HUDEP-2 (cell line): Measurements from ENCODE around the gene TNFRSF14.
A peak's percentile ranks its signal among the peaks of the same experiment; 100 is the strongest.

Experiments used
- DNase-seq, 76 experiments: peaks; one replicate each; lab custom pipeline; 2025; ENCODE audit not compliant: unreplicated experiment in 76 of 76; lab: John Stamatoyannopoulos, UW

Gene TNFRSF14

DNA sequence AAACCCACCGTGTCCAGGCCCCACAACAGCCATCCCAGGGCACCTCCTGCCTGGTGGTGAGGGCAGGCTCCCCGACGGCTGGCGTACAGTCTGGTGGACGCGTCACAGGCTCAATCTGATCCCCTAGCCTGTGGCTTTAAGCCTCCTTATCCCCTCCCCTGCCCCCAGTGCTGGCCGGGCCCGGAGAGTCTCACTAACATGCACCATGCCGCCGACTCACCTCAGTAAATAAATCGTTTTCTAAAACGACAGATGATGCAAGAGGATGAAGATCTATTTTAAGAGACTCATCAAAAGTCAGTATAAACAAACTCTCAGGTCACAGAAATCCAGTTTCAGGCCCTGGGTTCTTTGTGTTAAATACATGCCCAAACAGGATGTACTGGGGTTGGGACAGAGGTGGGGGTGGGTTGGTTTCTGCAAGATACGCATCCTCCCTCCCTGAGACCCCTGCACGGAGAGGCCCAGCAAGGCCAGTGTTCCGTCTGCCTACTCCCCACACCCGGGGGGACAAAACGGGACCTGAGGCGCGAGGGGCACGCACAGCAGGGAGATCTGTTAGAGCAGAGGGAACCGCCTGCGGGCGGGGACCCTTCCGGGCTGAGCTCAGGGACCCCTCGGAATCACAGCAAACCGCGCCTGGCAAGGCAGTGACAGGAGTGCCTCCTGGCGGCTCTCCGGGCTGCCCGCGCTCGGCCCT, 32.8 kb upstream of the TNFRSF14 start:
- DNase-seq: no peak

DNA sequence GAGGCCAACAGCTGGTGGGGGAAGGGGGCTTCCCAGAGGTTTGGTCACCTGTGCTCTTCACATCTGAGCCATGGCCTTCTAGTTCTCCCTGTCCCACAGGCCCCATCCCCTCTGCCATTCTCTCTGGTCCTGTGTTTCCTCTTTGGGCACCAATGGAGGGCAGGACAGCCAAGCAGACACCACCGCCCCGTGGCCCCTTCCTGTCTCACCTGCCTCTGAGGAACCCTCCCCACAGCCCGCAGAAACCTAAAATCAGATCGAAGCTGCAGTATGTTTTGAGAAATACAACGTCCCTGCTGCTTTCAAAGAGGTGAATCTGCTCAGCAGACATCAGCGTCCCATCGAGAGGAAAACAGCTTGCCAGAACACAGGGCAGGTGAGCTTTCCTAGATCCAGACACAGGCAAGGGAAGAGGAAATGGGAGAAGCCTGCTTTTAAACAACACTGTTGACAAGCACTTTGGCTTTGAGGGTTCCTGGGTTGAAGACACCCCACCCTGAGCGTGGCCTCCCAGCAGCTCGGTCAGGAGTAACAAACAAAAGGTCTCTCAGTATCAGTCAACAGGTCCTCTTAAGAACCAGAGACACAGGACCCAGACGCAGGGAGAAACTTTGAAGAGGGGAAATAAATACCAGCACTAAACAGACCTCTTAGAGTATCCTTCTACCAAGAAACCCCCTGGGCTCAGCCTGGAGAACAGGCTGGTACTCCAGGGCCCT, 32.1 kb upstream of the TNFRSF14 start:
- no peak for DNase-seq

DNA sequence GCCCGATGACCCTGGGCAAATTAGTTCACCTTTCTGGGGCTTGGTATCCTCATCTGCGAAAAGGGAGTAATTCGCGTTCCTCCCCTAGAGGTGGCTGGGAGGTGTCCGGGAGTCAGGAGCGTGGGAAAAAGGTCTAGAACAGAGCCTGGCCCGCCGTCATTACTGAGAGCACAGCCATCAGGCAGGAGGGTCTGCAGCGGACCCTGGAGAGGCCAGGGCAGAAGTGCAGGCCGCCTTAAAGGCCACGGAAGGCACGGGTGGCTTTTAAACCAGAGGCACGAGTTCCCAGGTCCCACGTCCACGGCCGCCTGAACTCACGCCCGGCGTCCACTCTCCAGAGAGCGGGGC, 30.6 kb upstream of the TNFRSF14 start:
- no peak for DNase-seq

DNA sequence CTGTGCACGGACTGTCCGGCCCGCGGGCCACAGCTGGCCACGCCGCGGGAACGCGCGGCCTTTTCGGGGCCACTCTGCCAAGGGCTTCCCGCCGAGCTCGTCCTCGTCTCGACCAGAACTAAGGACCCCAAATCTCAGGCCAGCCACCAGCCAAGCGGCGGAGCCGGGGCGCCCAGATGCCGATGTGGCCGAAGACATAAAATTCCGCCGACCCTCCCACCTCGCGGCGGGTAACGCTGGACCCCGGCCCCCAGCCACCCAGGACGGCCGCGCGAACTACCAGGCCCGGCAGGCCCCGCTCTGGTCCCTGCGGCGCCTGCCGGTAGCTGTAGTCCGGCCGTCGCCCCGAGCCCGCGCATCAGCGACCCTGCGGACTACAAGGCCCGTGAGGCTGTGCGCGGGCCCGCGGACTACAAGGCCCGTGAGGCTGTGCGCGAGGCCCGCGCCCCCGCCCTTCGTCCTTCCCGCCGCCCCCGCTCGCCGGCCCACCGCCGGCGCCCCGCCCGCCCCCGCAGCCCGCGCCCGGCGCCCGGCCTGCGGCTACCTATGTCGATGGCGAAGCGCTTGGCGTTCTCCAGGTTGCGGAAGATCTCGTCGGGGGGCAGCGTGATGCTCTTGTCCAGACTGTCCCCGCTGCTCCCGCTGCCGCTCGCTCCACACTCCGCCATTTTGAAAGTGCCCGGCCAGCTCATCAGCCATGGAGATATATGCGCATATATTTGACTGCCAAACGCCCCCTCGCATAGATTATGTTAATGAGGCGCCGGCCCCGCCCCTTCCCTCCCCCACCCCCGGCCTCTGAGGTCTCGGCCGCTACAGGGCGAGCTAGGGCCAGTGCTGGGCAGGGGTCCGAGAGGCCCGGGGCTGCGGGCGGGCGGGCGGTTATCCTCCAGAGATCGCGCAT, 30.0 kb upstream of the TNFRSF14 start, which contains the start of gene PANK4:
Gene PANK4 (minus strand): TSS at position 677 of the 904 bp plus-strand sequence. CDS start 9 bp downstream, at position 668.
- peak in 74 of 76 experiments; percentile 29 to 91 (median 79) for DNase-seq

DNA sequence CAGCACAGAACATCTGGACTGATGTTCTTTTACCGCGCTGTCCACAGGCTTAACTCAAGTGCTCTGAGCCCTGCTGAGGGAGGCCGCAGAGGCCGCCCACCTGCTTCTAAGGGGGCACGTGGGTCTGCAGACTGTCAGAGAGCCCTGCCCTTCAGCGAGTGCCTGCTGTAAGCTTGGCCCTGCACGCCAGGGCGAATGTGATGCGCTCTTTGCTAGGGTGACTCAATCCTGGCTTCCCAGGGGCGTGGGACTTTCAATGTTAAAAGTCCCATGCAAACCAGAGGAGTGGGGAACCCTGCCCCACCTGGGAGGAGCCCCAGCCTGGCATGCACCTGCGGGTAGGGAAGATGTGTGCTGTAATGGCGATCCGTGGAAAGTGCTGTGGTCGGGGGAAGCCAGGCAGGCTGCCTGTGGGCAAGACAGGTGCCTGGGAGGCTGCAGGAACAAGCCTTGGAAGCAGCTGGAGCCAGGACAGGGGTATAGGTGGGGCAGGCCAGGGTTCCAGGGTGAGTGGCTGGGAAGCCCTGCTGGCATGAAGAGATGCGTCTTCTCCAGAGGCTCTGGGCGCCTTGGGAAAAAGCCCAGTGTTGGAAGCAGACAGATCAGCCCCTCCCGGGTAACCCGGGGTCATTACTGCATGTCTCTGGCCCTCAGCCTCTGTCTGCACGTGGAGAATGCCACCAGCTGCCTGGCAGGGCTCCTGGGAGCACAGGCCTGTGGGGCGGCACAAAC, 29.2 kb upstream of the TNFRSF14 start:
- DNase-seq: peak in 25 of 76 experiments; percentile 24 to 74 (median 50)

DNA sequence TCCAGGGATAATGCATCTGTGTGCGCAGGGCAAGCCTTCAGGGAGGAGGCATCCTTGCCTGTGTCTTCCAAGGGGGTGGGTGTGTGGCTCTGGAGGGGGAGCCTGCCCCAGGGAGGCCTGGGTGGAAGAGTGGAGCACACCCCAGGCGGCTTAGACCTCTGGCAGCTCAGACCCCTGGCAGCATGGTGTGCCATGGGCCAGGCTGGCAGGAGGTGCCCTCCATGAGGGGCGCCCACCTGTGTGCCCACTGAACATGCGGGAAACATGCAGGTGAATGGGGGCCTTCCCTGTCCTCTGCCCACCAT, 28.7 kb upstream of the TNFRSF14 start:
- DNase-seq: no peak

DNA sequence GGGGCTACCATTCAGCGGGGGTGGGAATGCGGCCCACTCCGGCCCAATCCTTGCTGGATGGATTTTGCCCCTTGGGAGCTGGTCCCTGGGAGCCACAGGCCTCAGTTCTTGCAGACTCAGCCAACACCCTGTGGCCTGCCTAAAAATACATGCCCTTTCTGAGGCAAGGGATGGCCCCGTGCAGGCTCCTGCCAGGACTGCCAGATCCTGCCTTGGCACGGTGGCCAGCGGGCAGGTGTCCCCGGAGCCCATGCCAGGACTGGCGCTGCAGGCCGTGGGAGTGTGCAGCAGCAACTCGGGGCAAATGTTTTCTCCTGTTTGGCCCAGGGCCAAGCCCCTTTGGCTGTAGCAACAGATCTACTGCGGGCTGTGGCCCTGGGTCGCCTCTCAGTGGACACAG, 28.2 kb upstream of the TNFRSF14 start:
- DNase-seq: peak in 1 of 76 experiments; percentile 16

DNA sequence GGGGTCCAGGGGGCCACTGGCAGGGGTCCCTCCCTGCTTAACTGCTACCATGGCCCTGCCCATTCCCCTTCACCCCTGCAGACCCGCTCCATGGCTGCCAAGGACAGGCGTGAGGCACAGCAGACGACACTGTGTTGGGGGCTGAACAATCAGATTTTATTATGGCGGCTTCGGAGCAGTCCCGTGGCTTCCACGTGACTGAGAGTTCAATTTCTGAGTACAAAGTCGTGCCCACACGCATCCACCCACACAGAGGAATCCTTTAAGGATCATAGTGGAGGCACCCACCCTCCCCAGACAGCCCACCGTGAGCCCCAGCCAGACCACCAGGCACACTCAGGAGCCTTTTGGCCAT, 27.6 kb upstream of the TNFRSF14 start:
- peak in 17 of 76 experiments; percentile 21 to 65 (median 43) for DNase-seq

DNA sequence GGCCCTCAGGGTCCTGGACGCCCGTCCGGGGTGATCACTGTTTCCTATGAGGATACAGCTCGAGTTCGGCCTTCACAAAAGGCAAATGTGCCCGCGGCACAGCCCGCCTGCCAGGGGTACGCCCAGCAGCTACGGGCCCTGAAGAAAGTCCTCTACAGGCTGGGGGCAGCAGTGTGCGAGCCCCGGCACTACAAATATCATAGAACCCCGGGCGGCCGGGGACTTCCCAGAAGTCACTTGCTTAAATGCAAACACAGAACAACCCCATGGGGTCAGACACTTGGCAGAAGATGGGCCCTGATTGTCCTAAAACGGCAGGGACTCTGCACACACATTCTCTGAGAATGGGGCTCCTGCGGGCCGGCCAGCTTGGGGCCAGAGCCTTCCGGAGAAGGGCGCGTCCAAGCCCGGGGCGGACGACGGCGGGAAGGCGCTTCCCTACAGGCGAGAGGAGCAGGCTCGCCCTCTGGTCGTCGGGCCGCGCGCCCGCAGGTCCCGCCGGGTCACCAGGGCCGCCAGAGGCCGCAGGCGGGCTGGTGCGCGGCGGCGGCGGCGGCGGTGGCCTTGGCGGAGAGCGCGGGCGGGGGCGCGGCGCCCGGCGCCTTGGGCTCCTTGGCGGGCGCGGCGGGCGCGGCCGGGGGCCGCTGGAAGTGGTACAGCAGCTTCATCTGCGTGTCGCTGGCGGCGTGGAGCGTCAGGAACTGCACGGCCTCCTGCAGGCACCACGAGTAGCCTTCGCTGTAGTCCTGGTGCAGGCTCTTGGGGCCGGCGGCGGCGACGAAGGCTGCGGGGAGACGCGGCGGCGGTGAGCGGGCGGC, 27.0 kb upstream of the TNFRSF14 start:
- peak in 61 of 76 experiments; percentile 19 to 75 (median 50) for DNase-seq

DNA sequence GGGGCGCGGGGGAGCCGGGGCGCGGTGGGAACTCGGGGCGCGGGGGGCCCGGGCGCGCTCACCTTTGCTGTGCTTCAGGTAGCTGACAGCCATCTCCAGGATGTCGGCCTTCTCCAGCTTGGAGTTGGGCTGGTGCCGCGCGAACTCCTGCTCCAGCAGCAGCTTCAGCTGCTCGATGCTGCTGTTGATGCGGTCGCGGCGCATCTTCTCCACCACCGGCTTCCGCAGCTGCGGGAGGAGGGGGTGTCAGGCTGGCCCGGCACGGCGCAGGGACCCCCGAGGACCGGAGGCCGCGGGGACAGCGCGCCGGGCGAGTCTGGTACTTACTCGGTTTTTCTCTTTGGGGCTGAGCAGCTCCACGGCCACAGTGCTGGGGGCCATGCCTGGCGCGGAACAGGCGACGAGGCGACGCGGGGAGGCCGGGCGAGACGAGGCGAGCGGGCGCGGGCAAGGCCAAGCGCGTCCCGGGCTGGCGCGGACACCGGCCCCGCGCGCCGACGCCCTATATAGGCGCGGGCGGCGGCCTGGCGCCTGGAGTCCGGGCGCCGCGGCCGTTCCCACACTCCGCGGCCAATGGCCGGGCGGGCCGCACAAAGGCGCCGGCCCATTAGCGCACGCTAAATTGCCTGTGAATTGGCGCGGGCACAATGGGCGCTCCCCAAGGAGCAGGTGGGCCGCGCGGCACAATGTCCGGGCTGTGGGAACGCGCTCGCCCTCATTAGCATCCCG, 26.2 kb upstream of the TNFRSF14 start, which contains the start of gene HES5:
Gene HES5 (minus strand): TSS at position 480 of the 729 bp plus-strand sequence. CDS start 99 bp downstream, at position 381.
- peak in 32 of 76 experiments; percentile 37 to 76 (median 56) for DNase-seq

DNA sequence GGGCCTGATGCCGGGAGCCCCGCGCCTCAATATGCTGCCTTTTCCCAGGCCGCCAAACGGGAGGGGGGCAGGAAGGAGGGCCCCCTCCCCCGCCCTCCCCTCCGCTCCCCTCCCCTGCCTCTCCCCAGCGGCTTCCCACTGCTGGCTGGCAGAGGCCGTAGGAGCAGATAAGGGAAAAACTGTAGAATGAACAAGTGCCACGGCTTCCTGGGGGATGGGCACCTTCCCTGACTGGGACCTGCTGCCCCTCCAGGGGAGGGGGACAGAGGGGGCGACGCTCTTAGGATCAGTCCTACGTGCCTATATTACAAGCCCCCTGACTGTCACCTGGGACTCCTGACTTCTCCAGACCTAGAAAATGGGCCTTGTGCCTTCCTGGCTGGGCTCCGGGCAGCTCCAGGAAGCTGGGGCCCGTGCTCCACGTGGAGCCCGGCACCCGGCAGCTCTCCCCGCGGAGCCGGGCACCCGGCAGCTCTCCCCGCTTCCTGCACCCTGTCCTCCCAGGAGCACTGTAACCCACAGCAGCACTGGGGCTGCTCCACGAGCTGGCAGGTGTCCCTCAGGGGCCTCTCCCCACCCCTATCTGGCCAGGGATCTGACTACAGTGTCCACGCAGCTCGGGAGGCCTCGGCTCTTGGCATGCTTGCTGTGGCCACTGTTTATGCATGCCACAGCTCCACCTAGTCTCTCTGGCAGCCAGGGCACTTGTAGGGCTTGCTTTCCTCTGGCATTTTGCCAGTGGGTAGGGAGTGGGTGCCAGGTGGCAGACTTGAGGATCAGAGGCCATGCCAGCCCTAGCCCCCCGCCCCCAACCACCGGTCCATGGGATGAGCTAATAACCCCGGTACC, 25.4 kb upstream of the TNFRSF14 start:
- DNase-seq: peak in 68 of 76 experiments; percentile 18 to 76 (median 55)

DNA sequence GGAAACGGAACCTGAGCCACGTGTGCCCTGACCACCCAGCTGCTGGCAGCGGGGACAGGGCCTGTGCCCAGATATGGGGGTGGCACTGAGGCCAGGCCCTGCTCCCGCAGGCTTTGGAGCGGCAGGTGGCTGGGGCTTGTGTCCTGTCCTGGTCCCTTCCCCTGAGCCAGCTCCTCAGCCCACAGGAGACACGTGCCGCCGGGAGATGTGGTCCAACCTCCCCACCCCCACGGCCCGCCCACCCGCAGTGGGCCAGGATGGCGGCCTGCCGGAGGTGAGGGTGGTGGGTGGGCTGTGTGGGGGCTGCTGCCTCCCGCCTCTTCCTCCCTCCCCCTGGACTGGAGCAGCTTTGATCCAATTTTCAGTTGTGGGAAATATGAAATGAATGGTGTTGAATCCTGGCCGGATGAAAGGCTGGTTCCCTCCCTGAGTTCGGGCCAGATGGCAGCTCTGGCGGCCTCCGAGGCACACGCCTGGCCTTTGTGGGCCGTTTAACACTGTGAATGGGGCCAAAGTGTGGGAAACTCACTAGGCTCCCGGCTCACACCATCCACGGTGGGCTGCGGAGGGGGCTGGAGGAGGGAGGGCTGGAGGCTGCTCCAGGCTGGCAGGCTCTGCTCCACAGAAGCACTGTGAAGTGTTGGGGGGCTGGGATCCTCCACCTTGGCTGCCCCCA, 23.5 kb upstream of the TNFRSF14 start:
- DNase-seq: no peak

DNA sequence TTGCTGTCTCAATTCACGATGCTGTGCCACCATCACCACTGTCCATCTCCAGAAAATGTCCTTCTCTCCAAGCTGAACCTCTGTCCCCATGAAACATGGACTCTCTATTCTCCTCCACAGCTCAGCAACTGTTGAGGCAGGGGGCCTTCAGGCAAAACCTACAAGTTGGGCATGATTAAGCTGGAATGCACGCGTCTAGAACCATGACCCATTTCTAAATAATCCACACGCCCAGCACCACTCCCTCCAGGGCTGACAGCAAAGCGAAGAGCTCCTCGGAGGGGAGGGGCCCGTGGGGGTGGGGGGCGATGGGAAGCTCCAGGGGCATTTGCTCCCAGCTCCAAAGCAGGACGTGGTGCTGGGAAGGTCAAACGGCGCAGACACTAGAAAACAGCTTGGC, 22.8 kb upstream of the TNFRSF14 start:
- no peak for DNase-seq

DNA sequence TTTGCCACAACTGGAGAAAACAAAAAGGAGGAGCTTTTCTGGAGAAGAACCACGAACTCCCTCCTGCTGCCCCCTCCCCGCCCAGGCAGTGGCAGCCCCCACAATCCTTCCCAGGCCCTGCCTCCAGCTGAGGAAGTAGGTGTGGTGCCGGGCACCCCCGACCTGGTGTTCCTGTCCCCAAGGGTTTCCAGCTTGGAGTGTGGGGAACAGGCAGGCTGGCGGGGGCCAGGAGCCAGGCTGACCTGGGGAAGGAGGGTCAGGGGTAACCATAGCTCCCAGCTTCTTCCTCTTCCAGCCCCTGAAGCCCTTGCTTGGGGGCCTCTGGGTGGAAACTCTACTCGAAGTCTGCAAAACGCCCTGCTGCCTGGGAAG, 21.9 kb upstream of the TNFRSF14 start:
- no peak for DNase-seq

DNA sequence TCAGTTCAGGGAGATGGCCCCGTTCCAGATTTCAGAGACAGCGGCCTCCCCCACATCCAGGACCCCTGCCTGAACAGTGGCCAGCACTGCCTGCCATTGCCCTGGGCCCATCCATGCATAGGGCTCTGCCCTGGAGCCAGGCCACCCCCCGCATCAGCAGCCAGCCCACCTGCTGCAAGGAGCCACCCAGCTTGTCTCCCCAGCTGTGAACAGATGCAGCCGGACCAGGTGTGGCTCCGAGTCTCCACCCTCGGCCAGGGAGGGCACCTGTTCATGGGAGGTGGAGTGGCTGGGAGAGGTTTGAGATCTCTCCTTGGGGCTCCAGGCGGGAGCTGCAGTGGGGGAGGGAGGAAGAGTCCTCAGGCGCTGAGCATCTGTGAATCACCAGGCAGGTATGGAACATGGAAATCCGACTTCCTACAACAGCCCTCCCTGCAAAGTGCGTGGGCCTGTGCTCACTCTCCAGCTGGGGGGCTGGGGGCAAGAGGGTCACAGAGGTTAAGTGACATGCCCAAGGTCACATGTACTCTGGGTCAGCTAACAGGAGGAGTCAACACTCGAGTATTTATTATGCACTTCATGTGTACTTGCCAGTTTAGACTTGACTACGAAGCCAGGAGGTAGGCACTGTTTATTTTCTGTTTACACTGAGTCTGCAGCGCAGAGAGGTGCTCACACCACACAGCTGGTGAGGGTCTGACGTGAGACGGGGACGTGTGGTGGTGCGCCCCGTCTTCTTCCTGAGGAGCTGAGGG, 21.3 kb upstream of the TNFRSF14 start:
- peak in 1 of 76 experiments; percentile 11 for DNase-seq

DNA sequence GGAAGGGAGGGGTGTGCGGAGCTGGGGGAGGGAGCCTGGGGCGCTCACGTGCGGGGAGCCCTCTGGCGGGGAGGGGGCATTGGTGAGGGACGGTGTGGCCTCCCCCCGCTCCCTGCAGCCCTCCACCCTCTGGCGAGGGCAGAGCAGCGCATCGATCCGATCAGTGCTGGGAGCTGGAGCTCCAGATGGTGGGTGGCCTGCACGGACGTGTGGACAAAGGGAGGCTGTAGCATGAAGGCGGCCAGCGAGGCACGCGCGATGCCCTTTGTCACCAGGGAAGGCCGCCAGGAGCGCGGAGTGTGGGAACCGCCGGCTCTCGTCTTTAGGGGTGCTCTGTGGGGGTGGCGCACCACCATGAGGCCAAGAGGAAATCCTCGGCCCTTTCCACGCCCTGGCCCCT, 20.7 kb upstream of the TNFRSF14 start:
- no peak for DNase-seq

DNA sequence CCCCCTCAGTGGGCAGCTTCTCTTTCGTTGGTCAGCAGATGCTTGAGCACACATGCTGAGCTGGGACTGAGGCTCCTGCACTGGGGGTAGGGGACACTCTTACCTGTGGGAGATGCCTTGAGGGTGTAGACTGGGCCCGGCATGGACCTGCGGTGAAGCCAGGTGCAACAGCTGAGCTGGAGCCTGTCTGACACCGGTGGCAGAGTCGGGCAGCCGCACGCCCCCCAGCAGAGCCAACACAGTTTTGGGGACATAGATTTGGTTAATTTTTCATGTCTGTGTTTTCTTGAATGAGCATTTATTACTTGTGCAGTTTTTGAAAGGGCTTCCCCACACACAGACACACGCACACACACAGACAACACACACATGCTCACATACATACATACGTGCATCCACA, 20.2 kb upstream of the TNFRSF14 start:
- DNase-seq: no peak
